T-helper 17 cell (primary cell): Measurements from ENCODE around the gene THAP4. TPM values are rescaled to one million over a fixed set of nuclear protein-coding genes. Genes with fewer than 3 reads are reported as not detected.

Experiments used
- ATAC-seq: fragments of 150-1000 bp; cut with Tn5 transposase; 2 replicates; pipeline ENCODE4 v1.10.0; 2021; ENCODE audit warnings: mild to moderate bottlenecking, moderate library complexity
- DNase-seq, 3 donors: peaks; one replicate each; pipeline versions ENCODE4 v3.0.0 to v3.0.0-alpha.2; 2020 to 2021
- H3K9me3 ChIP-seq: one replicate; pipeline ENCODE4 v1.7.0; 2013; ENCODE audit warnings: low read length, mild to moderate bottlenecking; ENCODE audit not compliant: control insufficient read depth, poor library complexity, severe bottlenecking
- H3K27ac Mint-ChIP-seq: one replicate; pipeline ENCODE4 v1.8.0; 2022; ENCODE audit warnings: mild to moderate bottlenecking, moderate library complexity, mixed read lengths
- H3K27me3 Mint-ChIP-seq: one replicate; pipeline ENCODE4 v1.8.0; 2022; ENCODE audit warnings: mixed read lengths
- H3K36me3 Mint-ChIP-seq: one replicate; pipeline ENCODE4 v1.8.0; 2022; ENCODE audit warnings: low read depth, mixed read lengths
- H3K4me1 Mint-ChIP-seq: one replicate; pipeline ENCODE4 v1.8.0; 2022; ENCODE audit warnings: mild to moderate bottlenecking, mixed read lengths
- H3K4me3 Mint-ChIP-seq: one replicate; pipeline ENCODE4 v1.8.0; 2022; ENCODE audit warnings: mild to moderate bottlenecking, moderate library complexity, mixed read lengths
- total RNA-seq, 4 donors: library from RNA in 2 of 4; stranded (reverse) in 2 of 4; gene quantifications; one replicate each; pipeline ENCODE4 v1.2.3 and lab custom pipeline; 2022 to 2026

Gene THAP4
- total RNA-seq, 2 donors from 2014 or later = 28.0 to 36.9 TPM

- H3K27ac Mint-ChIP-seq = no peak overlapping the region
These were observed 83.5 kb downstream of the THAP4 start for GRCh38 chr2:241553512-241553830.

GRCh38 chr2:241551998-241552737 lies 84.8 kb downstream of the THAP4 start:
- DNase-seq = no peak
- H3K36me3 Mint-ChIP-seq = peaks cover 1% of the 10 kb centered on the region
- ATAC-seq = no peak

More at GRCh38 chr2:241553512-241553830, 83.5 kb downstream of the THAP4 start:
- no peak for DNase-seq
- Mint-ChIP-seq H3K4me1 (peaks cover 5% of the 10 kb centered on the region), H3K27me3 (peaks cover 64% of the 10 kb centered on the region), H3K36me3 (no peaks in the 10 kb centered on the region), H3K4me3 (no peak overlapping the region)
- no peak for ATAC-seq
- no peaks in the 10 kb centered on the region for H3K9me3 ChIP-seq

GRCh38 chr2:241551599-241551997 lies 85.4 kb downstream of the THAP4 start:
- Mint-ChIP-seq H3K4me1 (peaks cover 2% of the 10 kb centered on the region), H3K36me3 (peaks cover 3% of the 10 kb centered on the region), H3K27me3 (peaks cover 56% of the 10 kb centered on the region), H3K27ac (no peak overlapping the region), H3K4me3 (no peak overlapping the region)
- no peak for ATAC-seq
- H3K9me3 ChIP-seq = no peaks in the 10 kb centered on the region
- no peak for DNase-seq

More at GRCh38 chr2:241551998-241552737, 84.8 kb downstream of the THAP4 start:
- H3K4me1 Mint-ChIP-seq = peaks cover 2% of the 10 kb centered on the region
- peaks cover 56% of the 10 kb centered on the region for H3K27me3 Mint-ChIP-seq
- no peaks in the 10 kb centered on the region for H3K9me3 ChIP-seq
- no peak overlapping the region for H3K27ac Mint-ChIP-seq
- H3K4me3 Mint-ChIP-seq = no peak overlapping the region

- H3K27me3 Mint-ChIP-seq = peaks cover 56% of the 10 kb centered on the region
- ATAC-seq (no peak), DNase-seq (no peak)
- peaks cover 2% of the 10 kb centered on the region for H3K4me1 Mint-ChIP-seq
- no peaks in the 10 kb centered on the region for H3K9me3 ChIP-seq
- peaks cover 3% of the 10 kb centered on the region for H3K36me3 Mint-ChIP-seq
- no peak overlapping the region for H3K4me3 Mint-ChIP-seq
- no peak overlapping the region for H3K27ac Mint-ChIP-seq
These were observed 86.1 kb downstream of the THAP4 start for GRCh38 chr2:241550616-241551580.

- H3K4me3 Mint-ChIP-seq = no peak overlapping the region
- ATAC-seq = no peak
These were observed 88.5 kb downstream of the THAP4 start for GRCh38 chr2:241548451-241548835.

GRCh38 chr2:241547781-241548450 lies 89.0 kb downstream of the THAP4 start:
- peaks cover 42% of the 10 kb centered on the region for H3K27me3 Mint-ChIP-seq
- H3K4me1 Mint-ChIP-seq = no peaks in the 10 kb centered on the region
- no peak overlapping the region for H3K4me3 Mint-ChIP-seq
- DNase-seq (no peak), ATAC-seq (no peak)
- H3K9me3 ChIP-seq = no peaks in the 10 kb centered on the region
- H3K27ac Mint-ChIP-seq = no peak overlapping the region
- peaks cover 3% of the 10 kb centered on the region for H3K36me3 Mint-ChIP-seq

More at GRCh38 chr2:241548451-241548835, 88.5 kb downstream of the THAP4 start:
- no peaks in the 10 kb centered on the region for H3K4me1 Mint-ChIP-seq
- no peaks in the 10 kb centered on the region for H3K9me3 ChIP-seq
- DNase-seq = no peak
- H3K27me3 Mint-ChIP-seq = peaks cover 41% of the 10 kb centered on the region
- no peak overlapping the region for H3K27ac Mint-ChIP-seq
- H3K36me3 Mint-ChIP-seq = peaks cover 3% of the 10 kb centered on the region

- ATAC-seq (no peak), DNase-seq (no peak)
- H3K4me1 Mint-ChIP-seq = no peaks in the 10 kb centered on the region
- peaks cover 3% of the 10 kb centered on the region for H3K36me3 Mint-ChIP-seq
- peaks cover 41% of the 10 kb centered on the region for H3K27me3 Mint-ChIP-seq
- no peak overlapping the region for H3K4me3 Mint-ChIP-seq
- H3K9me3 ChIP-seq = no peaks in the 10 kb centered on the region
- H3K27ac Mint-ChIP-seq = no peak overlapping the region
These were observed 90.0 kb downstream of the THAP4 start for GRCh38 chr2:241546771-241547498.

- H3K27me3 Mint-ChIP-seq = peaks cover 33% of the 10 kb centered on the region
- no peaks in the 10 kb centered on the region for H3K9me3 ChIP-seq
- H3K4me1 Mint-ChIP-seq = no peaks in the 10 kb centered on the region
- peaks cover 3% of the 10 kb centered on the region for H3K36me3 Mint-ChIP-seq
- ATAC-seq = no peak
- no peak overlapping the region for H3K27ac Mint-ChIP-seq
- H3K4me3 Mint-ChIP-seq = no peak overlapping the region
- DNase-seq = no peak
These were observed 91.2 kb downstream of the THAP4 start for GRCh38 chr2:241545523-241546473.

- no peaks in the 10 kb centered on the region for H3K9me3 ChIP-seq
- Mint-ChIP-seq H3K27me3 (peaks cover 35% of the 10 kb centered on the region), H3K27ac (no peak overlapping the region), H3K4me3 (no peak overlapping the region), H3K4me1 (no peaks in the 10 kb centered on the region), H3K36me3 (peaks cover 3% of the 10 kb centered on the region)
- no peak for ATAC-seq
- DNase-seq = no peak
These were observed 91.9 kb downstream of the THAP4 start for GRCh38 chr2:241545106-241545505.

GRCh38 chr2:241542278-241542605 lies 94.7 kb downstream of the THAP4 start:
- peaks cover 26% of the 10 kb centered on the region for H3K27me3 Mint-ChIP-seq
- no peaks in the 10 kb centered on the region for H3K4me1 Mint-ChIP-seq
- H3K36me3 Mint-ChIP-seq = peaks cover 3% of the 10 kb centered on the region
- H3K27ac Mint-ChIP-seq = no peak overlapping the region
- H3K9me3 ChIP-seq = no peaks in the 10 kb centered on the region
- ATAC-seq = no peak
- no peak overlapping the region for H3K4me3 Mint-ChIP-seq
- no peak for DNase-seq

GRCh38 chr2:241541564-241542277 lies 95.2 kb downstream of the THAP4 start:
- H3K9me3 ChIP-seq = no peaks in the 10 kb centered on the region
- H3K36me3 Mint-ChIP-seq = no peaks in the 10 kb centered on the region
- H3K27me3 Mint-ChIP-seq = peaks cover 27% of the 10 kb centered on the region
- H3K27ac Mint-ChIP-seq = no peak overlapping the region
- no peaks in the 10 kb centered on the region for H3K4me1 Mint-ChIP-seq
- ATAC-seq (no peak), DNase-seq (no peak)
- H3K4me3 Mint-ChIP-seq = no peak overlapping the region
